ENCODE results near the gene COL4A4.
"Not testable (repeated sequence)": the region's sequence is repeated elsewhere in the genome, so short reads cannot be mapped to it uniquely, and the experiment has no call there.

COL4A4 gene

GRCh38 chr2:227163998-227164762, at the start of gene COL4A4, which contains the start of gene COL4A3:
Gene COL4A4 (minus strand): TSS chr2:227164205. CDS start chr2:227147483, 16,722 bp downstream.
Gene COL4A3 (plus strand): TSS chr2:227164624. CDS start chr2:227164727, 103 bp downstream.
- peak in 1 of 2 donors; percentile 9 for DNase-seq (ENCODE audit: low read depth in 2 of 2)

DNA sequence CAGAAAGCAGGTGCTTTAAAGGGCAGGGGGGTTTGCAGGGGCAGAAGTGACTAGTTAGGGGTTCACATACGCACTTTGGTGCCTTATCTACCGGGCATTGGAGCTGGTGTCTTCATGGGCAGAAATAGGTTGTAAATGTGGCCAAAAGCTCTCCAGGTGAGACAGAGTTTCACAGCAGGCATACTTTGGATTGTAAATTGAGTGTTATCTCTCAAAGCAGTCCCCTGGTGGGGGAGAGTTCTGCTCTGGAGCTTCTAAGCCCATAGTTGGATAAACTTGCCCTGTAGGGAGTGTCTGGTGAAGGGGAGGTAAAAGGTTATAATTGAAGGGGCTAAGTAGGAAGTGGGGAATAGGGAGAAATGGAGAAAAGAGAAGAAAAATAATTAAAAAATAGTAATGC, 43.6 kb upstream of the COL4A4 start:
- no peak for DNase-seq (ENCODE audit: low read depth in 2 of 2)

GRCh38 chr2:227206406-227206805, 42.4 kb upstream of the COL4A4 start:
- DNase-seq (ENCODE audit: low read depth in 2 of 2) = no peak

DNA sequence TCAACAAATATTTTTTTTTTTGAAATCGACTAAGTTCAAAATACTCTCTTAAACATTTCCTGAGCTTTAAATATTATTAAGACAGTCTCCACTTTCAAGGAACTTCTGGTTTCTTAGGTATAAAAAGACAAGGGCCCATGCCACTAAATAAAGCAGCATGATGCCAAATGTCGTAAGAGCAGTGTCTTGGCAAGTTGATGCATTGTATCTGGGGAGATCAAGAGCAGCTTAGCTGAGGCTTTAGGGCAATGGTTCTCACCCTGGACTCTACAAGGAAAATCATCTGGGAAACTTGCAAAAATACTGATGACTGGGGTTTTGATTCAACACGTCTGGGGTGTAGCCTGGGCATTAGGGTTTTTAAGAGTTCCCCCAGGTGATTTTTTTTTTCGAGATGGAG, 41.7 kb upstream of the COL4A4 start:
- DNase-seq (ENCODE audit: low read depth in 2 of 2) = no peak

GRCh38 chr2:227204452-227204851, 40.4 kb upstream of the COL4A4 start:
- no peak for DNase-seq (ENCODE audit: low read depth in 2 of 2)

- DNase-seq (ENCODE audit: low read depth in 2 of 2) = no peak
Measured at GRCh38 chr2:227201771-227202170, 37.8 kb upstream of the COL4A4 start.

- DNase-seq (ENCODE audit: low read depth in 2 of 2) = no peak
Measured at GRCh38 chr2:227198866-227199265, 34.9 kb upstream of the COL4A4 start.

DNA sequence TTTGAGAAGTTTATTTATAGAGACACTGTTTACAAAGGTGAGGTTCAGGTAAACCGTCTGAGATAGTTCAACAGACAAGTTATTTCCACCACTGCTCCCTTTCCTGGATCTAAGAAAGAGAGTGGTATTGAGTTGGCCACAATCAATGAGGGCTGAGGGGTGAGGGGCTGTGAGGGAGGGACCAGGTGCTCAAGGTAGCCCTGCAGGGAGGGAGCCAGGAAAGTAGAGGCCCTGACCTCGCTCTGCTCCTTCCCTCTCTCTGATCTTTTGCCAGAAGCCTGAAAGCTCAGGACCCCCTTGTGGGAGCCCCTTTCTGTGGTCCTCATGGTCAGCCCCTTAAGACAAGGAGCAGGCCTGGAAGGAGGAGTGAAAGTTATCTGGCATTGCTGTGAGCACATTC, 30.2 kb upstream of the COL4A4 start:
- DNase-seq (ENCODE audit: low read depth in 2 of 2) = no peak

DNA sequence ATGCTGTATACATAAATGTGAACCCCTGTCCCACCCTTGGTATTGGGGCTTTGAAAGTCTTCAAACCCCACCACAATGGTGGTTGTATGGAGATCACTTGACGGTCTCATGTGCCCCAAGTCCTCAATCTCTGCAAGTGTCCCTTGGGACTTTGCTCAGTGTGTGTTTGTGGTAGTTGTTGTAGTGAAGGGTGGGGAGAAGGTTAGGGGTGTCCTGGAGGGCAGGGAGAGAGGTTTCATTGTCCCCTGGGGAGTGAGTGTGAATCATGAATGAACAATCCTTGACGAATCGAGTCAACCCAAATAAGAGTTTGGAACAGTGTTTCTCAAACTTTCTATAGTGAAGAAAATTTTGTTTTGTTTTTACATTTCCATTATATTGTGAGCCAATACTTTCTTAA, 28.5 kb upstream of the COL4A4 start:
- no peak for DNase-seq (ENCODE audit: low read depth in 2 of 2)

- DNase-seq (ENCODE audit: low read depth in 2 of 2) = no peak
Measured at GRCh38 chr2:227191367-227191766, 27.4 kb upstream of the COL4A4 start.

DNA sequence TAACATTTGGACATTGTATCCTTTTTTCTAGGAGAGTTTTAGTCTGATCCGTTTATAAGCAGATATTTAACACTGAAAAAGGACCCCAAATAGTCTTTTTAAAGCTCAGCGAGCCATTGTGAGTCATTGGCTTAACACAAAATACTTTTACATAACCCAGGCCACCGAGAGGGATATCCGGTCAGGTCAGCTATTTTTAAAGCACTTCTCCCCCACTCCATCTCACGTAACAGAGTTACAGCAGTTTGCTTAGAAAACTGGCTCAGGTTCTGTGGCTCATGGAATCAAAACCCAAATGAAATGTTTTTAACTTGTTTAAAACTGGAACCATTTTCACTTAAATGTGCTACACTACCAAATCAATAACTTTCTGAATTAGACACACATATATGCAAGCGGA, 24.3 kb upstream of the COL4A4 start:
- DNase-seq (ENCODE audit: low read depth in 2 of 2) = no peak

DNA sequence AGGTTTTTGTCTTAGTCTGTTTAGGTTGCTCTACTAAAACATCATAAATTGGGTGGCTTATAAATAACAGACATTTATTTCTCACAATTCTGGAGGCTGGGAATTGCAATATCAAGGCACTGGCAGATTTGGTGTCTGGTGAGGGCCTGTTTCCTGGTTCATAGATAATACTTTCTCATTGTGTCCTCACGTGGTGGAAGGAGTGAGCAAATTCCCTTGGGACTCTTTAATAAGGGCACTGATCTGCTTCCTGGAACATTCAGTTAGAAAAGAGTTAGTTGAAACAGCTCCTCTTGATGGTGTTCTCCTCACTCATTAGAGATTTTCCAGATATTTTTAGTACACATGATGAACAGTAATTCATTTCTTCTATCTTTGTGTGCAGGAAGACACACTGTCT, 22.7 kb upstream of the COL4A4 start:
- no peak for DNase-seq (ENCODE audit: low read depth in 2 of 2)

DNA sequence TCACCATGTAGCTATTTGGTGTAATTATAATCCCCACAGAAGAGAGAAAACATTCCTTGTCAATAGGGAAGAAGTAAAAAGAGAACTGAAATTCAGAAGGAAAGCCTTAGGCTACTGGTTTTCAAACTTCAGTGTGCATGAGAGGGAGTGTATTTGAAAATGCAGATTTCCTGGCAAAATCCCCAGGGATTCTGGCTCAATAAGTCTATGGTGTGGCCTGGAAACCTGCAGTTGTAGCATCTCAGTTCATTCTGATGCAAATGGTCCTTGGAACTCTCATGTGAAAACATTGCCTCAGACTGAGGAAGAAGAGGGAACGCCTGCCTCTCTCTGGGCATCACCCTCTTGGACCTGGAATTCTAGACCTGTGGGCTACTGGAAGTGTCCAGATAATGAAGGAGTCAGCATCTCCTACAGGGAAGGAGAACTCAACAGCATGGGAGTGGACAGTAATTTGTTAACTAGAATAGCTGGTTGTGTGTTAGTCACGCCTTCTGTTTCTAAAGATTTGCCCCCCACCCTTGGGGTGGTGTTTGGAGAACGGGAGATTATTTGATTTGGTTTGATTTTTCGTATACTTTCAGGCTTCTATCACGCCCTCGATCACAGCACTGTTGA, 21.7 kb upstream of the COL4A4 start:
- no peak for DNase-seq (ENCODE audit: low read depth in 2 of 2)

- no peak for DNase-seq (ENCODE audit: low read depth in 2 of 2)
Measured at GRCh38 chr2:227183657-227184367, 19.8 kb upstream of the COL4A4 start.

DNA sequence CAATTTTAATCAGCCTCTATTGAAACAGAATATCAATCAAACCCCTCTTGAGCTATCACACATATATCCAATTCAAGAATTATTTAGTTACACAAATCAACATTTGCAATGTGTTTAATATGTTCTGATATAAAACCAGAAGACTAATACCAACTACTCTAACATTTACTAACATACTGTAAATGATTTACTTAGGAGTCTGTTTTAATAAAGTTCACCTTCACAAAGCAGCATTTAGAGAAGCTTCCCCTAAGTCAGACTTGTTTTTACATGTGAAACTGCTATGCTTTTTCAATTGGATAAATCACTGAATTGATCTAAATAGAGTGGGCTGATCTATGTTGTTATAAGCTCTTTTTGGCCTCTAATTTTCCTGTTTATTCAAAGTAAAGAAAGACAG, 18.8 kb upstream of the COL4A4 start:
- DNase-seq (ENCODE audit: low read depth in 2 of 2) = no peak

DNA sequence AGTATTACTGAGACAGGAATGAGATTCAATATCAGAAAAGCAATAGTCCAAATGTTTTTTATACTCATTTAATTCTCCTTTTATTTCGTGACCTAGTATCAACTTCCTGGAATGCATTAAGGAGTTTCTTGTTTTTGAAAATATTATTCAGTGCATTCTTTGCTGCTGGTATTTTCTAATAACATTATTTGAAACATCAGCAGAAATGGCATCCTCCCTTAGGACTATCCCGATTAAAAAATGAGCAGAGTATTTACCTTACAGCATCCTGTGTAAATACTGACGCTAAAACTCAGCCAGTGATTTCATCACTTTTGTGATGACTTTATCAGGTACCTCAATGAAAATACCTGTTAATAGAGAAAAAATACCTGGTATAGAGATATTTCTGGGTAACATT, 16.8 kb upstream of the COL4A4 start:
- DNase-seq (ENCODE audit: low read depth in 2 of 2) = no peak

DNA sequence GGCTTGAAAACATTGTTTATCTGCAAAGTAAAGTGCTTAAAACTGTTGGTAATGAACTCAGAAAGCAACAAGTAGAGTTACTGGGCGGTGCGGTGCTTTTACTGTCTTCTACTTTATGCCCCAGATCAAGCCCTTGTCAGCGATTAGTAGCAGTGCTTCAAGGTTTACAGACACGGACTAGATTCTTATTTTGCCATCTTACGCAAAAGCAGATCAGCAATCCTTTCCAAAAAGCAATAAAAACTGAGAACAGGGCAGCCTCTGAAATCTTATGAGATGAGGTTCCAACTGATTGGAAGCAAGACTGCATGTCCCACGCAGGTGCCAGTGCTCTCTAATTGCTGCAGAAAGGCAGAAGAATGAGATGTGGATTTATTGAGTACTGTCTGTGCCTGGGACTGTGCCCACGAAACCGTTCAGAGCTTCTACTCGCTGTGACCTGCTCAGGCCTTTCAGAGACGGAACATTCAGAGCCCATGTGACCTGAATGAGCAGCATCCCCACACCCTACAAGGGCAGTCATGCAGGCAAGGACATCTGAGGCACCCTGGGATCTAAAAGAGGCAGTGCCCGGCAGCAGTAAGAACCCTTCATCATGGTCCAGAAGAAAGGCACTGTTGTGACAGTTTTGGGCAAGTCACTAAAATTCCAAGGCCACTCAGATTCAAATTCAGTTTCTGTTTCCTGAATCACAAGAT, 16.1 kb upstream of the COL4A4 start:
- no peak for DNase-seq (ENCODE audit: low read depth in 2 of 2)

GRCh38 chr2:227177592-227178336, 13.8 kb upstream of the COL4A4 start:
- no peak for DNase-seq (ENCODE audit: low read depth in 2 of 2)

- DNase-seq (ENCODE audit: low read depth in 2 of 2) = not testable (repeated sequence)
Measured at GRCh38 chr2:227171779-227172178, 7.8 kb upstream of the COL4A4 start.

DNA sequence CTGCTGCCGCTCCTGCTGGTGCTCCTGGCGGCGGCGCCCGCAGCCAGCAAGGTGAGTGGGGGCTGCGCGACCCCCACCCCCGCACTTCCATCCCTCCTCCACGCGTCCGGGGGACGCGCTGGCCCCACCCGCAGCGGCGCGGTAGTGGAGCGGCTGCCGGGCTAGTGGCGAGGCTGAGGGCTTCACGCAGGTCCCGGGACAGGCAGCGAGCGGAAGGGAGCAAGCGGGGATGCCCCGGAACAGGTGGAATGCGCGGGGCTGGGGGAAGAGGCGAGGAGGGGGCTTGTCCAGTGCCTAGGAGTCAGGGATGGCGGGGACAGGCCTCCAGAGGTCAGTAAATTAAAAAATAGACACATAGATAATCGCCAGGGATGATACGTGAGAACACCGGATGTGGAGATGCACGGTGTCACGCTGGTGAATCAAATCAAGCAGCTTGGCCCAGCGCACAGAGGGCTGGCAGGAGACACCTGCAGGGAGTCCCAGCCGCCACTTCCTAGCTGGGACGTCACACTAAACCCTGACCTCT, 822 bp upstream of the COL4A4 start:
- peak in 1 of 2 donors; percentile 2 for DNase-seq (ENCODE audit: low read depth in 2 of 2)

DNA sequence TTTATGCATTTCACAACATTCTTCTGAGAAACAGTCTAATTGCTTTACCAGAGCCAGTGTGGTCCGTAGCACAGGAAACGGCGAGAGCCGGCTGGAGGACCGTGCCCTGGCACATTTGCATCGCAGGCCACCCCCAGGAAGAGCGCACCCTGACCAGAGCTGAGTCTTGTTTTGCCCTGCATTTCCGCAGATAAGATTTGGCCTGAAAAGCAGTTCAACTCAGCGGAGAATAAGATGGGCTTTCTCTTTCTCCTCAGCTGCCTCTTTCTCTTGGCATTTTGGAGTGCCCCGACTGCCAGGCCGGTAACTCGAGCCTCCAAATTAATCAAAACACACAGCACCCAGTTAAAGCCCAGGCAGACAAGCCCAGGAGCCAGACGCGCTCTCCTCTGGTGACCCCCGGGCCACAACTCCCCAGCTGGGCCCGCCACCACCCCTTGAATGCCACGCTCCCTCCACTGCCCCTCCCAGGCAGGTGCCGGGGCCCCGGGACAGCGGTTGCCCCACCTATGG, 464 bp downstream of the COL4A4 start:
- DNase-seq (ENCODE audit: low read depth in 2 of 2) = no peak

Data from stimulated activated CD8-positive, alpha-beta memory T cell treated with anti-CD3 and anti-CD28 coated beads, Interleukin-15, amount 100 ng/mL, for 48 hours (primary cell).